Sigmoid colon (tissue), 7 donors: Measurements from ENCODE around the gene IFT74. TPM values are rescaled to one million over a fixed set of nuclear protein-coding genes. Genes with fewer than 3 reads are reported as not detected.

Source experiments
- DNase-seq: peaks from one replicate; pipeline ENCODE4 v3.0.0-alpha.2; 2019
- H3K27ac ChIP-seq, 4 donors: fragments of 200-600 bp; sonication (generic); one replicate each; pipeline ENCODE4 v1.5.1; 2016 to 2019; ENCODE audit warnings: mild to moderate bottlenecking in 1 of 4
- H3K27me3 ChIP-seq, 3 donors: fragments of 200-600 bp; sonication (generic); one replicate each; pipeline ENCODE4 v1.5.1; 2019; ENCODE audit warnings: mild to moderate bottlenecking in 1 of 3
- H3K36me3 ChIP-seq, 4 donors: fragments of 200-600 bp; sonication (generic); one replicate each; pipeline ENCODE4 v1.5.1; 2016 to 2019
- H3K4me1 ChIP-seq, 4 donors: fragments of 200-600 bp; sonication (generic); one replicate each; pipeline ENCODE4 v1.5.1; 2017 to 2019
- H3K4me3 ChIP-seq, 4 donors: fragments of 200-600 bp; sonication (generic); one replicate each; pipeline ENCODE4 v1.5.1; 2017 to 2019; ENCODE audit warnings: mild to moderate bottlenecking in 2 of 4, moderate library complexity in 1 of 4
- H3K9me3 ChIP-seq, 4 donors: fragments of 200-600 bp in 3 of 4; sonication (generic) in 3 of 4; one replicate each; pipeline versions ENCODE4 v1.5.1 to v1.6.1; 2013 to 2019
- CTCF ChIP-seq, 4 experiments: fragments of 450-650 bp in 3 of 4; fragments of 200-600 bp in 1 of 4; IDR thresholded peaks; one replicate each; pipeline ENCODE4 v1.5.1; 2016 to 2019; ENCODE audit warnings: antibody characterized with exemption in 4 of 4, mild to moderate bottlenecking in 3 of 4, moderate library complexity in 2 of 4
- EP300 ChIP-seq, 4 donors: sonication (generic); formaldehyde crosslinking; IDR thresholded peaks; one replicate each; pipeline ENCODE4 v1.6.1; 2017; ENCODE audit warnings: antibody characterized with exemption in 4 of 4
- POLR2A ChIP-seq, 2 donors: fragments of 450-650 bp; IDR thresholded peaks; one replicate each; pipeline ENCODE4 v1.6.1; 2016; ENCODE audit warnings: antibody characterized with exemption in 2 of 2, mild to moderate bottlenecking in 2 of 2, moderate library complexity in 2 of 2
- POLR2AphosphoS5 ChIP-seq, 4 donors: sonication (generic); formaldehyde crosslinking; IDR thresholded peaks; one replicate each; pipeline ENCODE4 v1.6.1; 2017; ENCODE audit warnings: antibody characterized with exemption in 4 of 4
- WGBS, 2 donors: extraction: QIAGEN DNeasy Blood & Tissue Kit; methylation state at CpG; one replicate each; pipeline ENCODE4 v1.1.7; 2013; 5-methylcytosine and 5-hydroxymethylcytosine counted together
- intact Hi-C: fragments of 100-400 bp; cut with DNase I; formaldehyde crosslinking; loops from one replicate; pipeline ENCODE4 v1.15.1; 2023
- polyA plus RNA-seq, 3 donors: library from polyadenylated mRNA; stranded (reverse); fragments of 200-250 nt; gene quantifications; one replicate each; pipeline ENCODE4 v1.2.3, GENCODE V29; 2013
- total RNA-seq, 4 donors: library from RNA; depleted of rRNA; stranded (reverse); fragments of >200 nt; gene quantifications; one replicate each; pipeline ENCODE4 v1.1.0, GENCODE V29; 2016
- donor health status: healthy with polysubstance abuse.
- donor health status: Bipolar disorder and iron deficiency.
- donor health status: healthy.

The IFT74 gene
- total and polyA plus RNA-seq, 7 donors = 9.6 to 22.5 (median 14.5) TPM

DNA sequence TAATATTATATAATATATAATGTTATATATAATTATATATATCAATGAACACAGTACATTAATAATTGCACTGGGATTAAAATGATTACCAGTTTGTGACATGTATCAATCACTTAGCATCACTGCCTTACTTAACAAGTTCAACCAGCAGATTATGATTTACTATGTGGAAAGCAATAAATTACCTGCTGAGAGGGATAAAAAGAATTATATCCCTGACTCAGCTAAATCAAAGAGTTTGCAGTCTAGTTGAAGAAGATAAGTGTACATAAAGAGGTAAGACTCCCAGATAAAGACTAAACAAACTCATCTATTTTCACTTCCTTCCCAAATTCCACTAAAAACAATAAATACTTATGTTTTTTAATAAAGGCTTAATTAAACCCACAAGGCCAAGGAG, 20.4 kb upstream of the IFT74 start:
- DNase-seq = no peak
- H3K27me3 ChIP-seq = no peaks in the 10 kb centered on the region
- H3K4me1 ChIP-seq = no peaks in the 10 kb centered on the region
- no peak overlapping the region for H3K27ac ChIP-seq
- H3K4me3 ChIP-seq = no peak overlapping the region
- peaks cover 0 to 12% (median 0%) of the 10 kb centered on the region in 4 donors for H3K36me3 ChIP-seq
- intact Hi-C loops = no loop called here
- TF ChIP-seq POLR2AphosphoS5 (IDR thresholded peaks at IDR 0.05) (no peak), CTCF (IDR thresholded peaks at IDR 0.05) (no peak), EP300 (IDR thresholded peaks at IDR 0.05) (no peak), POLR2A (IDR thresholded peaks at IDR 0.05) (no peak)
- peaks cover 0 to 7% (median 0%) of the 10 kb centered on the region in 4 donors for H3K9me3 ChIP-seq

GRCh38 chr9:26937816-26938371, 18.3 kb upstream of the IFT74 start:
- peaks cover 0 to 7% (median 0%) of the 10 kb centered on the region in 4 donors for H3K9me3 ChIP-seq
- WGBS, 2 donors = 98 to 99% methylated on average over 3 of the region's 3 CpGs
- no peaks in the 10 kb centered on the region for H3K4me1 ChIP-seq
- DNase-seq = no peak
- no peak overlapping the region for H3K4me3 ChIP-seq
- TF ChIP-seq POLR2AphosphoS5 (IDR thresholded peaks at IDR 0.05) (no peak), CTCF (IDR thresholded peaks at IDR 0.05) (no peak), EP300 (IDR thresholded peaks at IDR 0.05) (no peak), POLR2A (IDR thresholded peaks at IDR 0.05) (no peak)
- no peaks in the 10 kb centered on the region for H3K27me3 ChIP-seq
- no peak overlapping the region for H3K27ac ChIP-seq
- peaks cover 0 to 3% (median 0%) of the 10 kb centered on the region in 4 donors for H3K36me3 ChIP-seq
- intact Hi-C loops = no loop called here

DNA sequence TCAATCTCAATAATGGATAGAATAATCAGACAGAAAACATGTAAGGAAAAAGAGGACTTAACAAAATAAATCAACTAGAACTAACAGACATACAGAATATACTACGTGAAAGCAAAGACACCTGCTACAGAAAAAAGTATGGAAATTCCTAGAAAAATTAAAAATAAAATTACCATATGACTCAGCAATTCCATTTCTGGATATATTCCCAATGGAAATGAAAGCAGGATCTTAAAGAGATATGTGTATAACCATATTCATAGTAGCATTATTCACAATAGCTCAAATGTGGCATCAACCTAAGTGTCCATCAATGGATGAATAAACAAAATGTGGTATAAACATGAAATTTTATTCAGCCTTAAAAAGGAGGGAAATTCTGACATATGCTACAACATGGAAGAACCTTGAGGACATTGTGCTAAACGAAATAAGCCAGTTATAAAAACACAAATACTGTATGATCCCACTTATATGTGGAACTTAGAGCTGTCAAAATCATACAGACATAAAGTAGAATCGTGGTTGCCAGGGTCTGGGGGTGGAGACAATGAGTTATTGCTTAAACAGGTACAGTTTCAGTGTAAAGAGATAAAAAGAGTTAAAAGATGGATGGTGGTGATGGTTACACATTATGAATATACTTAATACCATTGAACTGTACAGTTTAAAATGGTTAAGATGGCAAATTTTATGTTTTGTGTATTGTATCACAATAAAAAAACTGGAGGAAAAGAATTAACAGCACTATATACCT, 16.1 kb upstream of the IFT74 start:
- Histone ChIP-seq H3K36me3 (peaks cover 0 to 4% (median 0%) of the 10 kb centered on the region in 4 donors), H3K4me1 (peaks cover 0 to 16% (median 5%) of the 10 kb centered on the region in 4 donors), H3K27me3 (no peaks in the 10 kb centered on the region), H3K4me3 (no peak overlapping the region), H3K27ac (no peak overlapping the region), H3K9me3 (peaks cover 0 to 7% (median 0%) of the 10 kb centered on the region in 4 donors)
- DNase-seq = no peak
- 72 to 86% methylated on average over 3 of the region's 3 CpGs for WGBS, 2 donors
- intact Hi-C loops = no loop called here
- TF ChIP-seq CTCF (IDR thresholded peaks at IDR 0.05) (no peak), POLR2A (IDR thresholded peaks at IDR 0.05) (no peak), POLR2AphosphoS5 (IDR thresholded peaks at IDR 0.05) (no peak), EP300 (IDR thresholded peaks at IDR 0.05) (no peak)

DNA sequence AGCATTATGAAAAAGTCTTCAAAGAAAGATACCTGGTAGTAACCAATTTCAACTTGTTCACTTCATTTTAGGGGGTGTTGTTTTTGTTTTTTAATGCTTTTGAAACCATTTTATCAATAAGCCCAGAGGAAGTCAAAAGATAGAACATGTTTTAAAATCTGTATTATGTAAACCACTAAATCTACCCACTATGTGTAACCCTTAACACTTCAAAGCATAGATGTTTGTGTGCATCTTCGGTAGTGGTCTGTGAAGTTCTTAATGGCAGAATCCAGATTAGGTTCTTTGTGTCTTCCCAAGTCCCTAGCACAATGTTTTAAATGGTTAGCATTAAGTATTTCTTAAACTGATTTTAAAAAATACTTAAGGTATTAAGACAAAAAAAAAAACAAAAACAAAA, 15.4 kb upstream of the IFT74 start:
- Histone ChIP-seq H3K4me1 (peaks cover 0 to 23% (median 11%) of the 10 kb centered on the region in 4 donors), H3K4me3 (no peak overlapping the region), H3K27me3 (no peaks in the 10 kb centered on the region), H3K36me3 (peaks cover 0 to 4% (median 0%) of the 10 kb centered on the region in 4 donors), H3K27ac (no peak overlapping the region), H3K9me3 (peaks cover 0 to 7% (median 0%) of the 10 kb centered on the region in 4 donors)
- intact Hi-C loops = no loop called here
- DNase-seq = no peak
- TF ChIP-seq EP300 (IDR thresholded peaks at IDR 0.05) = no peak
- no peak for TF ChIP-seq CTCF (IDR thresholded peaks at IDR 0.05)
- no peak for TF ChIP-seq POLR2AphosphoS5 (IDR thresholded peaks at IDR 0.05)
- TF ChIP-seq POLR2A (IDR thresholded peaks at IDR 0.05) = no peak
- WGBS, 2 donors = 77 to 93% methylated on average over 1 of the region's 1 CpG
